Measurements from ENCODE around the gene DLD.
"Not testable (repeated sequence)": the region's sequence is repeated elsewhere in the genome, so short reads cannot be mapped to it uniquely, and the experiment has no call there.

The DLD gene

DNA sequence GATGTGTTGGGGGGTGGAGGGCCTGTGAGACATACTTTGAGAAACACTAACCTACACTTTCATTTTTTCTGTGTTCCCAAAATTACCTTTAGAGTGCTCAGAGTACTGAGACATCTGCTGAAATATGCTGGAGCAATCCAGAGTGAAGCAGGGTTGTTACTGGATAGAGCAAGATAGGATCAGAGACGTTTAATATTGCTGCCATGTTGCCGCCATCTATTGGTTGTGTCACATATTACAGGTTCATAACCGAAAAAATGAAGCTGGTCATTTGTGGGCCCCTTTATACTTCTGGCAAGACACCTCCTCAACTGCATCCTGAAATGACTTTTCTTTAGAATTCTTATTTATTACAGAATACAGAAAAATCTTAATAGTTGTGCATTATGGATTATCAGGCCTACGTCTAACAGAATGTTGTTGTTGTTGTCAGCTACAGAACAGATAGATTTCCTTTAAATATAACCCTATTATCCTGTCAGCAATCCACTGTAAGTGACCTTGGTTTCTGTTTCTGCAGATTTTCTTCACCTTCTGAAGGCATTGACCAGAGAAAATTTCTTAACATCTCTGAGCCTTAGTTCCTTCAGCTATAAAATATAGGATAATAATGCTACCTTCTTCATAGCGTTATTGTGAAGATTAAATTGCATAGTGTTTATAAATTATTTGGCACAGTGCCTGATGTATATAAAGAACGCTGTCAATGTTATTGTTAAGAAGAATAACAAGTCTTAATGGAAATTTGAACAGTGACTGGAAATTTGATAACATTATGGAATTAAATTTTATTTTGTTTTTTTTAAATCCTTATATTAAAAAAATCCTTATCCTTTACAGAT, 16.2 kb upstream of the DLD start:
- DNase-seq: peak; percentile 49

DNA sequence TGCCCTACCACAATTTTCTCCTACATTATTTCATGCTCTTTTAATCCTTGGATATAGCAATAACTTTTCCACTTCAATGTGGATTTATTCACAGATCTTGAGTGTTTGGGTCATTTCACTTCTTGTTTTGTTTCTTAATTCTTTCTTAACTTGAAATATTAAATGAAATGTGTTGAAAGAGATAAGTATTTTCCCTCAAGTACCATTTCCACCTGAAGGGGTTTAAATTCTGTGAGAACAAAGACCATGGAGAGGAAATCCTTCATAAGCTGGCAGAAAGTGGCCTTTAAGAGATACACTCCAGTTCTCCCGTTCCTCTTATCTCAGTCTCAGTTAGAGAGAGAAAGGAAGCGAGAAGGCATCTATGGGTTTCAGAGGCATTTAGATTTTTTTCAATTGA, 14.1 kb upstream of the DLD start:
- DNase-seq: no peak

GRCh38 chr7:107877731-107878382, 13.1 kb upstream of the DLD start:
- DNase-seq: no peak

DNA sequence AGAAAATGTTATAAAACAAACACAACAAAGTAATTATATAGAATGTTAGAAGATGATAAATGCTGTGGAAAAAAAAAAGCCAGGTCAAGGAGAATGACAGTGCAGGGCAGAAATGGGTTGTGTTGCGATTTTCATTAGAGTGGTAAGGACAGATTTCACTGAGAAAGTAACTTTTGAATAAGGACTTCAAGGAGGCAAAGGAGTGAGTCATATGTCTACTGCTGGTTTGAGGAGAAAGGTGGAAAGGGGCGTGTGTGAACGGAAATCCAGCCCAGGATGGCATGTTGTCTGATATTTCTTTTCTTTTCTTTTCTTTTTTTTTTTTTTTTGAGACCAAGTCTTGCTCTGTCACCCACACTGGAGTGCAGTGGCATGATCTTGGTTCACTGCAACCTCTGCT, 12.3 kb upstream of the DLD start:
- DNase-seq: no peak

DNA sequence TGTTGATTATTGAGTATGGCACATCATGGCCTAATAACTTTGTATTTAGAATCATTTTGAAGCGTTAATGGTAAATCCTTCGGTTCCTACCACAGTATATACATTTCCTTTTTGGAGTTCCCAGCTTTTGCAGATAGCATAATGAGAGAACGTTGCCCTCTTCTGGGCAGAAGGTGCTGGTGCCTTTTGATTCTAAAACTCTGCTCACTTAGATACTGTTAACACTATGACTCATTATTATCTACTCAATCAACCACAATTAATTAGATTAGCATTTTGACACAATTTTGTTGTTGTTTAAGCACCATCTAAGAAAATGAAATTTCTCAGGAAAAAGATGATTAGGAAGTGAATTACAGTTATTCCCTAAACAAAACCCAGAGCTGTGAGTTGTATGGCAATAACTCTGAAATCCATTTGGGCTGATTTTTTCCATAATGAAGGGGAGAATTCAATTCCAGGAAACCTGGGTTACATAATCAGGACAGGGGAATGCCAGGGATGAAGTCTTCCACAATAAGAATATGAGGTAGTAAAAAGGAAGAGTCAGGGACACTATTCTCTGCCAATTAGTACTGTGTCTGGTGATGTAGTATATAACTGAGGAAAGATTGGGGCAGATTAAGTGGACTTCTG, 11.5 kb upstream of the DLD start:
- peak; percentile 36 for DNase-seq

- no peak for DNase-seq
Observed at GRCh38 chr7:107882766-107883165, 8.2 kb upstream of the DLD start.

DNA sequence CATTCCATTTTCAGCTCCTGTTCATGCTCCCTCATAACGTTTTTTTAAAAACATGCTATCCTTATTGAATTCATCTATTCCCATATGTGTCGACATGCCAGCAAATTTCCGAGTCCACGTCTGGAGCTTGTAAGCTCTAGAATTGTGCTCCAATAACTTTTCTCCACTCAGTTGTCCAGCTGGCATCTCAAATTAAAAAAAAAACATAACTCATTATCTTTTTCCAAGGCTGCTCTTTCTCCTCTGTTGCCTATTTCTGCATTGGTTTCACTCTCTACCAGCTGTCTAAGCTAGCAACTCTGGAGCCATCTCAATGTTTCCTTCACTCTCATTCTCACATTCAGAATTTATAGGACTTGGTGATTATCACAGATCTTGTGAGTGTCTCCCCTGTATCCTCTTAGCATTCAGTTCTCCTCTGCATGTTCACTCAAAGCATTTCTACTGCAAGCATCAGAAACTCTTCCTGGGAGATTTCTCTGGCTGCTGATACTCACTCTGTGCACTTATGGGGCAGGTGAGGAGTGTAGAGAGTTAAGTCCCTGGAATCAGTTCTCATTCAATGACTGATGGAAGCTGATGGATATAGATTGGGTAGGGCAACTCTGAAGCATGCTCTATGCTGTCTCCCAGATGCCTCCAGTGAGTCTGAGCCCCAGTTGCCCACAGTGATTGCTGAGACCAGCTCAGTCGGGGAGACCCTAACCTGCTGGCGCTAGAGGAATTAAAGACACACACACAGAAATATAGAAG, 6.7 kb upstream of the DLD start:
- DNase-seq: no peak

DNA sequence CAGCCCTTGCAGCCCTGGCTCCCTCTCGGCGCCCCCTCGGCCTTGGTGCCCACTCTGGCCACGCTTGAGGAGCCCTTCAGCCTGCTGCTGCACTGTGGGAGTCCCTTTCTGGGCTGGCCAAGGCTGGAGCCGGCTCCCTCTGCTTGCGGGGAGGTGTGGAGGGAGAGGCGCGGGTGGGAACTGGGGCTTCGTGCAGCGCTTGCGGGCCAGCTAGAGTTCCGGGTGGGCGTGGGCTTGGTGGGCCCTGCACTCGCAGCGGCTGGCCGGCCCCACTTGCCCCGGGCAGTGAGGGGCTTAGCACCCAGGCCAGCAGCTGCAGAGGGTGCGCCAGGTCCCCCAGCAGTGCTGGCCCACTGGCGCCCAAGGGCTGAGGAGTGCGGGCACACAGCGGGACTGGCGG, 3.2 kb upstream of the DLD start:
- DNase-seq: not testable (repeated sequence)

DNA sequence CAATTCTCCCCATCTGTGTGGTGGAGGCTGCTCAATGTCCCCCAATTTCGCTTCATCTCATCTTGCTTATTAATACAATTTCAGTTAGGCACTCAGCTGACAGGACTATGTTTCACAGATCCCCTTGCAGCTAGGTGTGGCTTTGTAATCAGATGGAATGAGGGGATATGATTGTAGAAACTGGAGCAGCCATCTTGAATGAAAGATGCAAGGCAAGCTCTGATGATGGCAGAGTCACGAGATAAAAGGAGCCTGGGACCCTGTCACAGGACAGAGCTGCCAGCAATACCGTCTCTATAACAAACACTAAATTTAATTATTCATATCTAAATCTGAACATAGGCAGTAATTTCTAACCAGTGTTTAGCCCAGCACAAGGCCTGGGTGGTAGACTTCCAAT, 991 bp upstream of the DLD start:
- no peak for DNase-seq

- DNase-seq: peak; percentile 31
Observed at GRCh38 chr7:107890493-107890961, 456 bp upstream of the DLD start.

GRCh38 chr7:107891636-107892366, 818 bp downstream of the DLD start:
- DNase-seq: peak; percentile 12

DNA sequence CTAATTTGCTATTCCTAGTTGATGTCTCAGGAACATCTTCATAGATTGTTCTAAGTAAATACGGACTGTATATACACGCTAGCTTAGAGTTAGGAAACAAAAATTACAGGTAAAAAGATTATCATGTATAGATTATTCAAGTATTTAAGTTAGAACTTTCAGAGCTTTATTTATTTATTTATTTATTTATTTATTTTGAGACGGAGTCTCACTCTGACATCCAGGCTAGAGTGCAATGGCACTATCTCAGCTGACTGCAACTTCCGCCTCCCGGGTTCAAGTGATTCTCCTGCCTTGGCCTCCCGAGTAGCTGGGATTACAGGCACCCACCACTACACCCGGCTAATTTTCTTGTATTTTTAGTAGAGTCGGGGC, 1.4 kb downstream of the DLD start:
- not testable (repeated sequence) for DNase-seq

GRCh38 chr7:107898997-107899594, 8.1 kb downstream of the DLD start:
- no peak for DNase-seq

DNA sequence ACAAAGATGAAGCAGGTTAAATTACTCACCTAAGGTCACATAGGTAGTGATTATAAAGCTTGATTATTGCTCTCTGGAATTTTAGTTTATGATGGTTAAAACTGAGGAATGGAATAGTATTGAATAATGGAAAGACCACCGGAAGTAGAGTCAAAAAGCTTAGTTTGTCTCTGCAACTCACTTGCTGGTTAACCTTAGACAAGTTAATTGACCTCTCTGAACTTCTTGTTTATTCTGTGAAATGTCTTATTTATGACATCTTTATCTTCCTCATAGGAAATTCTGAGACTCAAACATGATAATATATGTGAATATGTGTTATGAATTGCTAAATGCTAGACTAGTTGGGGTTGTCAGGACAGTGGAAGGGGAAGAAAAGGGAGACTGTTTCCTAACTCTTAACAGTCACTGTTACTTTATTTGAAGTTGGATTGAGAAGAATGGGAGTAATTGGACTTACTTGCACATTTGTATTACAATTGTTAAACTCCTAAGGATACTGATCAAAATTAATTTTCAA, 9.6 kb downstream of the DLD start:
- no peak for DNase-seq

DNA sequence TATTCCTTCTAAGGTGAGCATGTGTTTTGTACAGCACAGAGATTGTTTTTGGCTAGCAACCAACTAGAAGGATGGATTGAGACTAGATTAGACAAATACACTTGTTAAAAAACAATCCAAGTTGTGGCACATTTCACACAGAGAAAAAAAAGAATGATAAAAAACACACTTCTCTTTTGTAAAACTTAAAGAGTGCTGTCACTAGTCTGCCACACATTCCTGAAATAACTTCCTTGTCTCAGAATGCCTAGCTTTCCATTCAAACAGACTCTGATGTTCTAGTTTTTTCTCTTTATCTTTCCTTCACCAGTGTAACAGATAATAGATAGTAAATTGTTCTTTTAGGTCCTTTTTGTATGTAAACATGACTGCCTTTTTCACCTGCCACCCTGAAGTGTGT, 11.4 kb downstream of the DLD start:
- DNase-seq: no peak

DNA sequence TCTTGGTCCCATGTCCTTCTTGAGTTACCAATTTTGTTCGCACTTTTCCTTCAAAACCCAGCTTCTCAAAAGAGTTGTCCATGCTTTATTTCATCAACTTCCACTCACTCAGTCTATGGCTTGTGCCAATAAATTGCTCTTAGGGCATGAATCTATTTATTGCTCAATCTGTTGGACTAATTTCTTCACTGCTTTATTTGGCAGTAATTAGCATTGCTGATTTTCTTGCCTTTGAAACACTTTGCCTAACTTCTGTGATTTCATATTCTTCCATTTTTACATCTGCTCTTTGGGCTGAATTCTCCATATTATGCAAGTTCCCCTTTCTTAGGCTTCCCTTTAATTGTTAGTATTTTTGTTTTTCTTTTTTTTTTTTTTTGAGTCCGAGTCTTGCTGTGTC, 16.8 kb downstream of the DLD start:
- DNase-seq: no peak

DNA sequence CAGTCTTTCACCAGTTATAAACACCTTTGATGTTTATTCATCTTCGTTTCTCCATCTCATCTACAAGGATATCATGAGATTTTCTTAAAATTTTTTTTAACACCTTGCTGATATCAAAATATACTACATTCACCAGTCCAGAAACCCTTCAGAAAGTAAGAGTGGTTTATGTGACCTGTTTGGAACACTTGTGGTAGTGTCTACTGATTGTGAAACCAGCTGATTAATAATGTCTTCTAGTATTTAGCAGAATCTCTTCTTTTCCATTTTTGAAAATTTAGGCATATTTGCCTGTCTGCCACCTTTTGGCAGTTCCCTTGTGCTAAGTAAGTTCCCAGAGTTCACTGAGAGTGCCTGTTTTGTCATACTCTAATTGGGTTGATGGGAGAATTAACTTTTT, 18.5 kb downstream of the DLD start:
- DNase-seq: no peak

DNA sequence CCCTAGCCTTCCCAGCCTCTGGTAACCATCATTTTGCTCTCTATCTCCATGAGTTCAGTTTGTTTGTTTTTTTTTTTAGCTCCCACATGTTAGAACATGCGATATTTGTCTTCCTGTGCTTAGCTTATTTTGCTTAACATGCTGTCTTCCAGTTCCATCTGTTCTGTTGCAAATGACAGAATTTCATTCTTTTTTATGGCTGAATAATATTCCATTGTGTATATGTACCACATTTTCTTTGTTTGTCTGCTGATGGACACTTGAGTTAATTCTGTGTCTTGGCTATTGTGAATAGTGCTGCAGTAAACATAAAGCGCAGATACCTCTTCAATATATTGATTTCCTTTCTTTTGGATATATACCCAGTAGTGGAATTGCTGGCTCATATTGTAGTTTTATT, 21.0 kb downstream of the DLD start:
- no peak for DNase-seq

GRCh38 chr7:107913851-107914250, 22.9 kb downstream of the DLD start:
- DNase-seq: no peak

DNA sequence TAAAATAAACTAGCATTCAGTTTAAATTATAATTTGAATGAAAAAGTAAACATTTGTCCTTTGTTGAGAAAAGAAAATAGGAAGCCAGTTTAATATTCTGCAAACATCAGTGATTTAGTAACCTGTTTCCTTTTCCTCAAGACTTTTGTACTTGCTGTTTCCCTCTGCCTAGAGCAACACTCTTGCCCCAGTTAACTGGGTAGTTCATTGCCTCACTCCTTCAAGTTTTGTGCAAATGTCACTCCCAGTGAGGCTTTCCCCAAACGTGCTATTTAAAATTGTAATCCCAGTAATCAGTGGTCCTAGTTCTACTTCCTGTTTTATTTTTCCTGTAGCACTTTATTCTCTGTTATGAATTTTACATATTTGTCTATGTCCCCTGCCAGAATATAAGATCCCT, 23.8 kb downstream of the DLD start:
- no peak for DNase-seq

DNA sequence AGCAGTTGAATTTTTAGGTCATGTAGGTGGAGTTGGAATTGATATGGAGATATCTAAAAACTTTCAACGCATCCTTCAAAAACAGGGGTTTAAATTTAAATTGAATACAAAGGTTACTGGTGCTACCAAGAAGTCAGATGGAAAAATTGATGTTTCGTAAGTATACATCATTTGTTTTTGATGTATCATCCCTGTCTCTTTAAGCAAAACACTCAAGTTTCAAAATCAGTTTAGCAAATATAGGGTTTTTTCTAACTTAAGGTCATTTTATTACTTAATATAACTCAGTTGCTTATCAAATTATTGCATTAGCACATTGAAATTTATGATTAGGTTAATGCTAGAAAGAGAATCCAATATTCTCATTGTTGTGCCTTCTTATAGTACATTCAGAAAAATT, 24.6 kb downstream of the DLD start:
- no peak for DNase-seq

All from NCI-H146 (cell line).